Lower leg skin (tissue), 4 donors: ENCODE data around the gene MYCBP2. TPM values are rescaled to one million over a fixed set of nuclear protein-coding genes. Genes with fewer than 3 reads are reported as not detected.

ENCODE experiments used
- DNase-seq, 2 donors: peaks; one replicate each; pipeline ENCODE4 v3.0.0-alpha.2; 2019; ENCODE audit warnings: low spot score in 2 of 2
- H3K4me3 ChIP-seq: fragments of 200-600 bp; sonication (generic); 2 replicates; pipeline ENCODE4 v1.5.1; 2017; ENCODE audit warnings: mild to moderate bottlenecking, low read depth; ENCODE audit not compliant: poor library complexity, severe bottlenecking
- POLR2A ChIP-seq, 2 donors: fragments of 450-650 bp; IDR thresholded peaks; one replicate each; pipeline ENCODE4 v1.6.1; 2016 to 2017; ENCODE audit warnings: antibody characterized with exemption in 2 of 2, mild to moderate bottlenecking in 1 of 2, moderate library complexity in 1 of 2
- WGBS, 2 donors: methylation state at CpG; one replicate each; pipeline ENCODE4 v1.1.5; 2018; 5-methylcytosine and 5-hydroxymethylcytosine counted together
- intact Hi-C: fragments of 100-400 bp; cut with DNase I; formaldehyde crosslinking; loops from one replicate; pipeline ENCODE4 v1.15.0; 2023; ENCODE audit warnings: low total_unique reads
- total RNA-seq, 4 donors: library from RNA; depleted of rRNA; stranded (reverse); fragments of >200 nt; gene quantifications; one replicate each; pipeline ENCODE4 v1.1.0, GENCODE V29; 2016
- TF ChIP-seq, protein P1 (sequence below), 3 donors: fragments of 450-650 bp; IDR thresholded peaks; one replicate each; pipeline ENCODE4 v1.5.1; 2016; ENCODE audit warnings: antibody characterized with exemption in 3 of 3, mild to moderate bottlenecking in 3 of 3, moderate library complexity in 2 of 3

MYCBP2 gene
- total RNA-seq, 4 donors from 2014 or later = 189 to 242 (median 231) TPM

DNA sequence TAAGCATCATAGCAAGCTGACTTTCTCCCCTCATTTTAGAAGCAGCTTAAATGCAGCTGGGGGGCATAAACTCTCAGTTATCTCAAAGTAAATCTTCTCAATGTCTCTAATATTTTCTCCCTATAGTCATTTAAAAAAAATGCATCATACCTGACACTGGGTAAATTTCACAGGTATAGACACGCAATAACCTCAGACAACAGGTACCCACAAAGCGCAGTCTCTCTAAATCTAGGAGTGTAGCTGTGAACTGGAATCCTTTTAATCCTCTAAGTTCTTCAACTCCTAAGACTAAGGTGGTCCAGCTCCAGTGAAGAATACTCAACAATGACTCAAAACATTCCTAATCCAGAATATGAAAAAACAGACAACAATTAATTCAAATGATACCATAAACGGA, 141.2 kb downstream of the MYCBP2 start:
- intact Hi-C loops = no loop called here
- no peak for DNase-seq
- no peak overlapping the region for H3K4me3 ChIP-seq
- 90 to 95% methylated on average over 3 of the region's 3 CpGs for WGBS, 2 donors
- TF ChIP-seq POLR2A (IDR thresholded peaks at IDR 0.05) = no peak
- TF ChIP-seq, protein P1, sequence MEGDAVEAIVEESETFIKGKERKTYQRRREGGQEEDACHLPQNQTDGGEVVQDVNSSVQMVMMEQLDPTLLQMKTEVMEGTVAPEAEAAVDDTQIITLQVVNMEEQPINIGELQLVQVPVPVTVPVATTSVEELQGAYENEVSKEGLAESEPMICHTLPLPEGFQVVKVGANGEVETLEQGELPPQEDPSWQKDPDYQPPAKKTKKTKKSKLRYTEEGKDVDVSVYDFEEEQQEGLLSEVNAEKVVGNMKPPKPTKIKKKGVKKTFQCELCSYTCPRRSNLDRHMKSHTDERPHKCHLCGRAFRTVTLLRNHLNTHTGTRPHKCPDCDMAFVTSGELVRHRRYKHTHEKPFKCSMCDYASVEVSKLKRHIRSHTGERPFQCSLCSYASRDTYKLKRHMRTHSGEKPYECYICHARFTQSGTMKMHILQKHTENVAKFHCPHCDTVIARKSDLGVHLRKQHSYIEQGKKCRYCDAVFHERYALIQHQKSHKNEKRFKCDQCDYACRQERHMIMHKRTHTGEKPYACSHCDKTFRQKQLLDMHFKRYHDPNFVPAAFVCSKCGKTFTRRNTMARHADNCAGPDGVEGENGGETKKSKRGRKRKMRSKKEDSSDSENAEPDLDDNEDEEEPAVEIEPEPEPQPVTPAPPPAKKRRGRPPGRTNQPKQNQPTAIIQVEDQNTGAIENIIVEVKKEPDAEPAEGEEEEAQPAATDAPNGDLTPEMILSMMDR (IDR thresholded peaks at IDR 0.05) = no peak

DNA sequence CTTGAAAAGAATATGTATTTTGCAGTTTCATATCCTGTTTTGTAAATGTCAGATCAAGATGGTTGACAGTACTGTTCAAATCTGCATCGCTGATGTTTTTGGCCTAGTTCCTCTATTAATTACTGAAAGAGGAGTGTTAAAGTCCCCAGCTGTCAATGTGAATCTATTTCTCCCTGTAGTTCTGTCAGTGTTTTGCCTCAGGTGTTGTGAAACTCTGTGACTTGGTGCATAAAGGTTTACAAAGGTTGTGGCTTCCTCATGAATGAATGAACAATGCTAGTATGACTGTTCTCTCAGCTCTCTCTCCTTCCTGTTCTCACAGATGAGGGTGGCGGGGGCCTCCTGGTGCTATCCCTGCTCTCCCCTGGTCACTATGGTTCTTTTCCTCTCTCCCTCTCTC, 142.4 kb downstream of the MYCBP2 start:
- no peak for TF ChIP-seq POLR2A (IDR thresholded peaks at IDR 0.05)
- TF ChIP-seq, protein P1 (IDR thresholded peaks at IDR 0.05) = no peak
- intact Hi-C loops = no loop called here
- 68 to 70% methylated on average over 2 of the region's 2 CpGs for WGBS, 2 donors
- DNase-seq = no peak
- no peak overlapping the region for H3K4me3 ChIP-seq

DNA sequence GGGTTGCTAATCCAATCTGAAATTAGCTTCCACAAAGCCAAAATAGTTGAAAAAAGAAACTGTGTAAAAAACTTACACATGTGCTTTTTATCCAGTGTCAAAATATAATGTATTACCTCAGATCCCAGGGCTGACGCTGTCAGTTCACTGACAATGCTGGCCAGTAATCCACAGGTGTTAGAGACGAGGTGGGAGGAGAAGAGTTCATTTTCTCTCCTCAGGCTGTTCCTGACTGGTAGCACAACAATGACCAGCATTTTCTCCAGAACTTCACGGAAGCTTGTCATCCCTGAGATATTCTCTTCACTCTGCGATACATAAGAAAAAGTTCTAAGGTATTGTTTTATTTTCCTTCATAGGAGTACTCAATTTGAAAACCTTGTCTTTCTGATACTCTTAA, 146.9 kb downstream of the MYCBP2 start:
- intact Hi-C loops = no loop called here
- TF ChIP-seq, protein P1 (IDR thresholded peaks at IDR 0.05) = no peak
- no peak for TF ChIP-seq POLR2A (IDR thresholded peaks at IDR 0.05)
- H3K4me3 ChIP-seq = no peak overlapping the region
- no peak for DNase-seq
- WGBS, 2 donors = 93 to 94% methylated on average over 4 of the region's 4 CpGs

DNA sequence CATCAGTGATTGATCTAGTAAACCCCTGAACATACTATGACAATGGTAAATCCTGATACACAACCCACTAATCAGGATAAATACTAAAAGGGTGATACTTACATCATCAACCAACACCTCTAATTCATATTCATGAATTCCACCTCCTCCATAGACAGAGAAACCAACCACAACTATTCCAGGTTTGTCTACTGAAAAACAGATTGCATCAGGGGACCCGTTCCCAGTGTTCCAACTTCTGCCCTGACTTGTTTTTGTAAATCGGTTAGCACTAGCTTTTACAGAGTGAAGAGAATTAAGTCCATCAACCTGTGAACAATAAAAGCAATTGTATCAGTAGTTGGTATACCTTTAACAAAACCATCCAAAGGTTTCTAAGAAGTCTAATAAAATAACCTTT, 149.2 kb downstream of the MYCBP2 start:
- WGBS, 2 donors = 63 to 83% methylated on average over 2 of the region's 2 CpGs
- intact Hi-C loops = no loop called here
- no peak for DNase-seq
- no peak for TF ChIP-seq POLR2A (IDR thresholded peaks at IDR 0.05)
- TF ChIP-seq, protein P1 (IDR thresholded peaks at IDR 0.05) = no peak
- H3K4me3 ChIP-seq = no peak overlapping the region

DNA sequence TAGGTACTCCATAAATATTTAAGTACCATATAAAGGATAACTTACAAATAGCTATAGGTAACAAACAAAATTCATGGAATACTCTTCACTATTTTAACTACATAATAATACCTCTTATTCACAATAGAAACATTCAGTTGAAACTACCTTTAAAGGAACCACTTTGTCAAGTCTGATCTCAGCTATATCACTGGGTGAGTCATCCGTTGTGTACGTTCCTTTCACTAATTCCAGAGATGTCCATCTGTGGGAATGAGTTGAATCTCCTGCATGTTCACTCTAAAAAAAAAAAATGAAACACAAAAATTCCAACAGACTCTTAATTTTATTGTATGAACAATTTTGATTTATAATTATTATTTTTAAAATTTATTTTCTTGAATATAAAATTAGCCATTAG, 150.5 kb downstream of the MYCBP2 start:
- no peak overlapping the region for H3K4me3 ChIP-seq
- no peak for TF ChIP-seq POLR2A (IDR thresholded peaks at IDR 0.05)
- TF ChIP-seq, protein P1 (IDR thresholded peaks at IDR 0.05) = no peak
- intact Hi-C loops = no loop called here
- WGBS, 2 donors = 87 to 88% methylated on average over 2 of the region's 2 CpGs
- no peak for DNase-seq

DNA sequence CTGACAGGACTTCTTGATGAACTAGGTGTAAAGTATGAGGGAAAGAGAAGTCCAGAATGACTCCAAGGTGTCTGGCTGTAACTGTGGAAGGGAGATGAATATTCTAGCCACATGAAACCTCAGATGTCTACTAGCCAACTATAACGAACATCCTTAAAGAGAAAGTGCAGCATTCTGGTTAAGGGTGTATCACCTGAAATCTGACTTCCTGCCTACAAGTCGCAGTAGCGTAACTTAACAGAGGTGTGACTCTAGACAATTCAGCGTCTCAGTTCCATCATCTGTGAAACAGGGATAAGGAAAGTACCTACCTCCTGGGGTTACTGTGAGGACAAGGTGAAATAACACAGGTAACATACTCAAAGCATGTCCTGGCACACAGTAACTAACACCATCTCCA, 154.2 kb downstream of the MYCBP2 start:
- H3K4me3 ChIP-seq = no peak overlapping the region
- intact Hi-C loops = no loop called here
- WGBS, 2 donors = 88 to 94% methylated on average over 4 of the region's 4 CpGs
- TF ChIP-seq POLR2A (IDR thresholded peaks at IDR 0.05) = no peak
- TF ChIP-seq, protein P1 (IDR thresholded peaks at IDR 0.05) = no peak
- no peak for DNase-seq
